ENCODE measurements around the gene ST6GALNAC2. TPM values are rescaled to one million over a fixed set of nuclear protein-coding genes. Genes with fewer than 3 reads are reported as not detected.
A peak's percentile ranks its signal among the peaks of the same experiment; 100 is the strongest.
"Not testable (repeated sequence)": the region's sequence is repeated elsewhere in the genome, so short reads cannot be mapped to it uniquely, and the experiment has no call there.

The ST6GALNAC2 gene
- polyA plus RNA-seq, 1 donor, result 2.3 TPM

DNA sequence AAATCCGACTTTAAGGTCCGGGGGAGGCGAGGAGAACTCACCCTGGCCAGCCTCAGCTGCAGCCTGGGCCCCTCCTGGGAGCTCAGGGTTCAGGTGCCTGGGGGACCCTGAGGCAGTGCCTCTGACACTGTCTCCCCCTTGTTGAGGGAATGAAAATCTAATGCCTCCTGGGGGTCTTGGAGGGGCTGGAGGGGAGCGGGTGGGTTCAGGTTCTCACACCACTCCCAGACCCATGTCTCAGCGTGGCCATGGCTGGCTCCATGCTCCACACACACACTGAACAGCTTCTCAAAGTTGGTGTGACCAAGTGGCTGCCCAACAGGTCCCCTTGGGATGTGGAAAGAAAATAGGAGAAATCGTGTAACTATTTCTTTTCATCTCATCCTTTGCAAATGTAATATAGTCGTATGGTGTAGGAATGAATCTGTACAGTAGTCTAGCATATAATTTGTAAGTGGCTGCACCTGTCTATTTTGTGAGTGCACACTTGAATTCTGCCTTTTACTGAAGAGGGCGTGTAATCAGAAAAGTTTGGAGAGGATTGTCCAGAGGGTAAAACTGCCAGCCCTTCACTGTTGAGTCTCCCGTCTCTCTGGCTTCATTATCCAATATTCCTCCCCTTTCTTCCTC lies 46.6 kb downstream of the ST6GALNAC2 start:
- DNase-seq, result no peak

DNA sequence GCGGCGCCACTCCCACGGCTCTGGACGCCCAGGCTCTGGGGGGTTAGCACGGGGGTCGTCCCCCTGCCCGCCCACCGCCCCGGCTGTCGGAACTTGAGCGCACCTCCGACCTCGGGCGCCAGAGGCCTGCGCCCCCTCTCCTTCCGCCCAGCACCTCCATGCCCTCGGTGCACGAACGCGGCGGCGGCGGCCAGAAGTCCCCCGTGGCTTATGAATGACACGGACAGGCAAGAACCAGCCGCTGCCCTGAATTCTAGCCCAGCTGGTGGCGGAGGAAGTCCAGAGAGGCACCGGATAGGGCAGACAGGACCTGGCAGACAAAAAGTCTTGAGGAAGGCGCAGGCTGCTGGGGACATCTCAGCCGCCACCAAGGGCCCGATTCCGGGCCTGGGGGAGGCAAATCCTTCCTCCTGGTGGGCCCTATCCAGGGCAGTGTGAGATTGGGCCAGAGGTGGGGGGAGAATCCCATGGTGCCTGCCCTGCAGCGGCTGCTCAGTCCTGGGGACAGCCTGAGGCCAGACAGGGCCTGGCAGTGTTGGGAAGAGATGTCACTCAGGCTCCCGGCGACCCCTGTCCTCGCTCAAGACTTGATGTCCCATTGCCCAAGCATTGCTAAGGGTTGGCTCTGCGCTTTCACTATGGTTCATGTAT lies 47.3 kb downstream of the ST6GALNAC2 start:
- no peak for DNase-seq

DNA sequence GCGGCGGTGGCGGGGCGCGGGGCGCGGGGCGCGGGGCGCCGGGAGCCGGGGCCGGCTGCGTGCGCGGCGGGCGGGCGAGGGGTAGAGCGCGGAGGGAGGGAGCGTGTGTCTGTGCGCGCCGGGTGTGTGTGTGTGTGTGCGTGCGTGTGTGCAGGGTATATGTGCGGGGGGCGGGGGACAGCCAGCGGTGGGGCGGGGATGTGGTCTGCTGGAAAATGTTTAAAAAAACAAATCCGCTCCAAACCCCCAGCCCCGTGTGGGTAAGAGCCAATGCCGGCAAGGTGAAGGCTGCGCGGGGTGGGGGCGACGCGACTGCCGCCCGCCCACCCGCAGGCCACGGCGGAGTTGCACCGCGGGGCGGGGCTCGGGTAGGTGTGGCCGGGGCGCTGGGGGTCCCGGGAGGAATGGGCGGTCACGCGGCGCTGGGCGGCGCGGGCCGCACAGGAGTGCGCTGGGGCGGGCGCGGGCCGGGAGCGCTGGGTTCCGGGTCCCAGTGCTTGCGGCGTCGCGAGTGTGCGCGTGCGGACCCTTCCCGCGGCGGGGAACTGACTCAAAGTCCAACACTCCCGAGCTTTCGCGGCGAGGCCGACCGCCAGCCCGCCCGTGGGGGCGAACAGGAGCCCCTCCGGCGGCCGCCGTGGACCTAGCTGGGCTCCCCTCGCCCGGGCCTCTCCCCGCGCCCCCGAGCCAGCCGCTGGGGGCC lies 47.9 kb downstream of the ST6GALNAC2 start, which contains the start of gene CYGB:
Gene CYGB (minus strand): TSS at position 132 of the 703 bp plus-strand sequence. CDS start 167 bp downstream, outside the sequence.
- DNase-seq, result no peak

DNA sequence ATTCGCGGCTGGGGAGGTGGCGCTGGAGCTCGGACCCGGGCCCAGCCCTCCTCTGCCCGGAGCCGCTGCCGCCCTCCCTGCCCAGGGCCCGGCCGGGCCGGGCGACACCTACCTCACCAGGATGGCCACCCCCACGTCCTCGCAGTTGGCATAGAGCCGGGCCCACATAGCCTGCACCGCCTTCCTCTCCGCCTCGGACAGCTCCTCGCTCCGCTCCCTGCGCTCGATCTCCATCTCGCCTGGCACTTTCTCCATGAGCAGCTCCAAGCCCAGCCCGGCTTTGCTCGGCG lies 48.4 kb downstream of the ST6GALNAC2 start:
- DNase-seq, result no peak

DNA sequence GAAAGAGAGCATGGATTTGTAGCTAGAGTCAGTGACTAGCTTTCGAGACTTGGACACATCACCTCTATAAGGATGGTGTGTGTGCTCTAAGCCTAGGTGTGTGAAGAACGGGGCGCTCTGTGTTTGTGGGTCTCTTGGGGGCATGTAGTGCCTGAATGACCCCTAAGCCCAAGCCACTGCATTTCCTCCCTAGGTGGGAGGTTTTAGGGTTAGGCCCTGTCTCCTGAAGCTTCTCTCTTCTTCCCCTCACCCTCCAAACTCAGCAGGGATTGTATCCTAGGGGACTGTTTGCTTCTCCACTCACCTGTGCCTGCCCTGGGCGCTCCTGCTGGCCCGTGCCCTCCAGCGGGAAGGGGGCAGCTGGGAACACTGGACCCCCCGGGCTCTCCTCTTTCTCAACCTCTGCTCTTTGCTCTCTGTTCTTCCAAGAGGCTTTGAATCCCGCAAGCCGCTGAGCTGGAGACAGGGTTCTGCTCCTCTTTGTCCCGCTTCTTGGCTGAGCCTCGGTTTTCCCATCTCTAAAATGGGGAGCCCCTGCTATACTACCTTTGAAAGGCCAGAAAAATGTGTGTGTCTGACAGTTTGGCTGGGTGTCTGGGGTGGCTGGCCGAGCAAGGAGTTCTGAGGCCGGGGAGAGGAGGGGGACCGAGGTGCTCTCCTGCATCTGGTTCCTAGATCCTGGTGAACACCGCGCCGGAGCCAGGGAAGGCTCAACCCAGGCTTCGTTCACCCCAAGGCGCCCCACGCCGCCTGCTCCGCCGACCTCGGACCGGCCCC lies 49.0 kb downstream of the ST6GALNAC2 start:
- no peak for DNase-seq

DNA sequence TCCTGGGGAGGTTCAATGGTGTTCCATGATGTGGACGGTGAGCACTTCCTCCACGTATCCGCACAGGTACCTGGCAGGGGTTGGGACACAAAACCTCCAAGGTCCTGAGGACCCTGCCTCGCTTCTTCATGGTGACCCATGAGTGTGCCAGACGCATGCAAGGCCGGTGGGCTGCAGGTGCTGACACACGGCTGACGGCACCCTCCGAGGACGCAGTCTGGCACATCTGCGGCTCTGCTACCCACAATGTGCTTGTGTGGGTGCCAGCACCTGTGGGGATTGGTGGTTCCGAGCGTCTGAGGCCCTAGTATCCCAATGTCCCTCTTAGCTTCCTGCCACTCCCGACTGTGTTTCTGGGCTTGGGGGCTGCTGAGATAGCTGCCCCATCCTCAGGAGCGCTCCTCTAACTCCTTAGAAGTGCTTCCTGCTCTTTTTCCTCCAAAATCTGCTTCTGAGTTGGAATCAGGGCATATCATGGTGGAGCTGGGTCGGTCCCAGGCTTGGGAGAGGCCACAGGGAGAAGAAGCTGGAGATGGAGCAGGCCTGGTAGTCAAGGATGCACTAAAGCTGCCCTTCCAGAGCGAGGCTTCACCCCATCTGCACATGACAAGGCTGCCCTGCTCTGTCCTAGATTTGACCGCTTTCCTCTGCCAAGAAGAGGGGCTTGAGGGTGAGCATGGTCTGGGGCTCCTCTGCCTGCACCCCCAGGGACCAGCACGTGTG lies 49.7 kb downstream of the ST6GALNAC2 start:
- no peak for DNase-seq

DNA sequence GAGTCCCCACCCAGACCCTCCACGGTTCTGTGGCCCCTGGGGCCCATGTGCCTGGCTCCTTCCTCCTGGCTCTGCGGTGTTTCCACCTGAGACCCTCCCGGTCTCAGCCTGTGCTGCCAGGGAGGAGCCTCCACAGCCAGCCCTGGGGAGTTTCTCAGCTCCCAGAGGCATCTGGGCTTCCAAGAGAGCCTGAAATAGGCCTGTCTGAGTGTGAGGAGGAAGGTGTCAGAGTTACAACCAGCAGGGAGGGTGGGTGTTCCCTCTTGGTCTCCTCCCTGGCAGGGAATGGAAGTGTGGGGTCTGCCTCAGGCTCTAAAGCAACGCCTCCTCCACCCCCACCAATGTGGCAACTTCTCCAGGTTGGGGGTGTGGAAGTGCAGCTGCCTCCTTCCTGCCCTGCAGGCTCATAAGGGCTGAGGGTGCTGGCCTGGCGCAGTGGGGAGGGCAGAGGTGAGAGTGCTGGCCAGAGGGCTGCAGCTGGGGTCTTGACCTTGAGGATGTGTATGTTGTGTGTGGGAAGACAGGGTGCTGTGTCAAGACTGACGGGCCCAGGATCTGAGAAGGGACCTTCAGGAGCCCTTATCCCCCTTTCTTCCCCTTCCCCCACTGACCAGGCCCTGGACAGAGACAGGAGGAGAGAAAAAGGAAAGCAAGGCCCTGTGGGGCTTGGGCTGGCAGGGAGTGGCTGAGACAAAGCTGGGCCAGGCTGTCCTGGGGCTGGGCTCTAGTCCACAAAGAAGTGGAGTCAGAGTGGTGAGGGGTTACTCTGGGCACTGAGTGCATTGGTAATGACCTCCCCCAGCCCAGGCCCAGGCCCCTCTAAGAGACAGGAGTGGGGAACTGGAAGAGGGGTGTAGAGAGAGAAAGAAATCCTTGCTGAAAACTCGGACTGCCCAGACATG lies 50.6 kb downstream of the ST6GALNAC2 start:
- DNase-seq, result no peak

DNA sequence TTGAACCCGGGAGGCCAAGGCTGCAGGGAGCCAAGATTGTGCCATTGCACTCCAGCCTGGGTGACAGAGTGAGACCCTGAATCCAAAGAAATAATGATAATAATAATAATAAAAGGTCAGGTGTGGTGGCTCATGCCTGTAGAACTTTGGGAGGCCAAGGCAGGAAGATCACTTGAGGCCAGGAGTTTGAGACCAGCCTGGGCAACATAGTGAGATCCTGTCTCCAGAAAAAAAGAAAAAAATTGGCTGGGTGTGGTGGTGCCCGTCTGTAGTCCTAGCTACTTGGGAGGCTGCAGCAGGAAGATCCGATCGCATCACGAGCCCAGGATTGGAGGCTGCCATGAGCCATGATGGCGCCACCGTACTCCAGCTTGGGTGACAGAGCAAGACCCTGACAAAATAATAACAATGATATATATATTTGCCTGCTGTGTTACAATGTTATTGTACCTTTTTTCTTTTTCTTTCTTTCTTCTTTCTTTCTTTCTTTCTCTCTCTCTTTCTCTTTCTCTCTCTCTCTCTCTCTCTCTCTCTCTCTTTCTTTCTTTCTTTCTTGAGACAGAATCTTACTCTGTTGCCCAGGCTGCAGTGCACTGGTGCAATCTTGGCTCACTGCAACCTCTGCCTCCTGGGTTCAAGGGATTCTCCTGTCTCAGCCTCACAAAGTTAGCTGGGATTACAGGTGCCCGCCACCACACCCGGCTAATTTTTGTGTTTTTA lies 51.9 kb downstream of the ST6GALNAC2 start:
- DNase-seq, result not testable (repeated sequence)

DNA sequence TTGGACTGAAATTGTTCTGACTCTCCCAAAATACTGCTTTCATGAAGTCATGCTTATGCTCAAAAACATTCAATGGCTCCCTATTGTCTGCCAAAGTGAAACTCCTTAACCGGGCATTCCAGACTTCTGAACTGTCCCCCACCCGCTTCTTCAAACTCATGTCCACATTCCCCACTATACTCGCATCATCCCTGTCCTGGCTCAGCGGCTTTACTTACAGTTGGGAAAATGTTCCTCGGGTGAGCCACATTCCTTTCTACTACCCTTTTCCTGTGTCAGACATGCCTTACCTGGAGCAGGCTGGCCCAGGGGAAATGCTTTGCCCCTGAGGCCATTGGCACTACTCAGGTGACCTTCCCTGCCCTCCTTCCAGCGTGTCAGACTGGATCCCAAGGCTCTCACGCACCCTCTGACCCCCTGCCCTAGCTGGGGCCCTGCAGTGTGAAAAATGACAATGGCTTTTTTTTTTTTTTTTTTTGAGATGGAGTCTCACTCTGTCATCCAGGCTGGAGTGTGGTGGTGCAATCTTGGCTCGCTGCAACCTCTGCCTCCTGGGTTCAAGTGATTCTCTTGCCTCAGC lies 53.5 kb downstream of the ST6GALNAC2 start:
- DNase-seq, result no peak

DNA sequence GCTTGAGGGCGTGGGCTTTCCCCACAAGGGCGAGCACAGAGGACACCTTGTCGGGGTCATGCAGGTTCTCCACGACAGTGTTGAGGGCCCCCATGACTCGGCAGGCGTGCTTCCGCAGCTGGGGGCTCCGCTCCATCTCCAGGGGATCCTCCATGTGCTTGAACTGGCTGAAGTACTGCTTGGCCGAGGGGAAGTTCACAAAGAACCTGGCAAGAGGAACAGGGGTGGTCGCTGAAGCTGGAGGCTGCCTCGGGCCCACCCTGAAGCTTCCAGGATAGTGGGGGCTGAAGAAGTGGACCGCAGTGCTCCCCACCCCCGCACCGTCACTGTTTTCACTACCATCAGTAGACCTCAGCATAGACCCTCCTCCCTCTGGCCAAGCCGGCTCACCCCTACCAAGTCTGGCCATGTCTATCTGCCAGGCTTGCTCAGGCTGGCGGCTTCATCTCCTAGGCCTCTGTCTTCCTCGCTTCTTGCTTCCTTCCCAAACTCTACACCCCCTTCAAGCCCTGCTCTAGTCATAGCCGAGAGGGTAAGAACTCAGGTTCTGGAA lies 54.1 kb downstream of the ST6GALNAC2 start:
- no peak for DNase-seq

DNA sequence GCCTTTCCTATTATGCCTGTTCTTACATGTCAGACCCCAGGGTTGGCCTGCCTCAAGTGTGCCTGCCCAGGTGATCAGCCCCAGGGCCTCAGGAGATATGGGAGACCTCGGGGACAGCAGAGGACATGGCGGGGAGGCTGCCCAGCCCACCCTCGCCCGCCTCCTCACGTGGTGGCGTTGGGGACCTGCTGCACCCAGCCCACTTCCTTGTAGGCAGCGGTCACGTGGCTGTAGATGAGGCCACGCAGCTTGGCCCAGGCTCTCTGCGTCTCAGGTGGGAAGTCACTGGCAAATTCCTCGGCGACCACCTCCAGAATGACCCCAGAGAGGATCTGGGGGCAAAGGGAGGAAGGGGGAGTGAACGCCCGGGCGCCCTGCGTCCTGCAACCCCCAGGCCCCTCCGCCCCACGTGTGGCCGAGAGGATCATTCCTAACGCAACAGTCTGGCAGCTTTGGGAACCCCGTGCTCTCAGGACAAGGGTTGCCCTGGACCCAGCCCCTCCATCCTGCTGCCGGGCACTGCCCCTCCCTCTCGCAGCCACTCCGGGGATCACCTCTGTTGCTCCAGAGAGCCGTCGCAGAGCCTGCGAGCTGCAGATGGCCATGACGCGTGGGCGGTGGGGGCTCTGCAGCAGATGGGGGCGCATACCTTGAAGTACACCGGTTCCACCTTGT lies 54.7 kb downstream of the ST6GALNAC2 start:
- no peak for DNase-seq

DNA sequence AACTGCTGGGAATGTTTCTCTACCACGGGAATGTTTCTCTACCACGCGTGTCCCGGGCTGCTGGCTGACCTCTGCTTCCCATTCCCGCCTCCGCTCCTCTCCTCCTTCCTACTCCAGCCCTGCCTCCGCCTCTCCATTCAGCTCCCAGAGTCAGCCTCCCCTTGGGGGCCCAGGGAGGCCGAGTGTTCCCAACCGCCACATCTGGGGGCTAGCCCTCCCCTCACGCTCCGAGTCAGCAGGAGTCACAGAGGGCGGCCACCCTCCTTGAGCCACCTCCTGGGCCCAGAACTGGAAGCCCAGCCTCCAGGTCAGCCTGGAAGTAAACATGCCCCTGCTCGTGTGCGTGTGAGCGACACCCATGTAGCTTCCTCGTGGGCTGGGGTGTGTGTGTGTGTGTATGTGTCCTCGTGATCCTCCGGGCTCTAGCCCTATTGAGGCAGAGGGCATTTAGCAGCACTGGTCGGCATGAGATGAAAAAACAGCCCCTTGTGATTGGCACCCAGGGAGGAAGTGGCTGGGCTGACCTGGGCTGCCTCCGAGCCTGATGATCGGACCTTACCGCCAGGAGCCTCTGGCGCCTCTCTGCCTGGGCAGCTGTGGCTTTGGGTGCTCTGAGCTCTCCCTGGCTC lies 55.5 kb downstream of the ST6GALNAC2 start:
- peak; percentile 83 for DNase-seq

DNA sequence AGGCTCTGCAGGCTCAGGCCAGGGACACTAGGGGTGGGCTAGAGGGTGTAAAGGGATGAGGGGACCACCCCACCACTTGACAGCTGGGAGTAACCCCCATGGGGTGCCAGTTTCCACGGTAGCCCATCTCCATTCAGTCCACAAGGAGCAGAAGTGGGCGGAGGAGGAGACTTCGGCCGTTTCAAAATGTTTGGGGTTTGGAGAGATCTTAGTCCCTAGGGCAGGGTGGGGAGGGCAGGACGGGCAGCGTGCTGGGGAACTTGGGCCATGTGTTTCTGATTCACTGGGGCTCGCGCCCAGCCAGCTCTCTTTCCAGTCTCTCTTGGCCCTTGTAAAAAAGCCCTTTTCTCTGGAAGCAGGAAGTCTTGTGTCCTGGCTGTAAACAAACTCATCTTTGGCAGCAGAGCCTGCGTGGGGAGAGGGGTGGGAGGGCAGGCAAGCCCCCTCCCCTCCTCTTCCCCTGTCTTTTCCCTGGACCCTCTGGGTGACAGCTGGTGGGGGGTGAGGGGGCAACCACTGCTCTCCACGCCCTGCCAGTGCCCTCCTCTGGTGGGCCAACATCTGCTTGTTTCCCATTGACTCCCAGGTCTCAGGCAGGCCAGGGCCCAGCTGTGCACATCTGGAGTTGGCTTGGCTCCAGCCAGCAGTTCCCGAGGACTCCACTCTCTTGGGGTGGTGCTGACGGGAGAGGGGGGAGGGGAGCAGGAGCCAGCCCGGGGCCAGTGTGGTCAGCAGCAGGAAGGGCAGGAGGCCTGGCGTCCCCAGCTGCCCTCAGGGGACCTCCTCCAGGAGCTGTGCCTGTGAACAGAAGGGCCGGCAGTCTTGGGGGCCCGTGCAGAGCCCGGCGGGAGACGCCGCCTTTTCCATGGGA lies 56.2 kb downstream of the ST6GALNAC2 start:
- DNase-seq, result peak; percentile 88

DNA sequence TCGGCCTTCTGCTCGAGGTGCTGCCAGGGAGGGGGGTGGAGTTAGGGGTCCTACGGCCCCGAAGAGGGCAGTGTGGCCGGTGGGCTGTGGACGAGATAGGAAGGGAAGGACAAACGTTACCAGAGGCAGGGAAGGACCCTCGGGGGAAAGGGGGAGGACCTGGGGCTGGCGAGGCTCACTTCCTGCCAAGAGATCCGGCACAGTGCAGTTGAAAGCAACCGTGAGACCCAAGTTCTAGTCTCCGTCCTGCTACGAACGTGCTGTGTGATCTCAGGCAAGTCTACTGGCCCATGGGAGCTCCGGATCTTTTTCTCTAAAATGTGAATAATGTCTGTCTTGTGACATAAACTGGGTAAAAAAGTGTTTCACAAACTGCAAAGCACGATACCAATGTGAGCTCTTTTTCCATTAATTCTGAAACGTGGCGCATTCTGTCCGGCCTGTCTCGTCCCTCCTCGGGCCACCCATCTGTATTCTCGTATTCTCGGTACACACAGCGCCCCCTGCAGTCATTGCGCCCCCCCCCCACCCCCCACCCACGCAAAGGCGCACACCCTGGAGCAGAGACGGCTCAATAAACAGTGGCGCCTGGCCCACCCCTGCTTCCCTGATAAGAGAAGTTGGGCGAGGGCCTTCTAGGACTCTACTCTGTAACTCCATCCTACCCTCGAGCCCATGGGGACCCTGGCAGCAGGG lies 57.0 kb downstream of the ST6GALNAC2 start:
- no peak for DNase-seq

DNA sequence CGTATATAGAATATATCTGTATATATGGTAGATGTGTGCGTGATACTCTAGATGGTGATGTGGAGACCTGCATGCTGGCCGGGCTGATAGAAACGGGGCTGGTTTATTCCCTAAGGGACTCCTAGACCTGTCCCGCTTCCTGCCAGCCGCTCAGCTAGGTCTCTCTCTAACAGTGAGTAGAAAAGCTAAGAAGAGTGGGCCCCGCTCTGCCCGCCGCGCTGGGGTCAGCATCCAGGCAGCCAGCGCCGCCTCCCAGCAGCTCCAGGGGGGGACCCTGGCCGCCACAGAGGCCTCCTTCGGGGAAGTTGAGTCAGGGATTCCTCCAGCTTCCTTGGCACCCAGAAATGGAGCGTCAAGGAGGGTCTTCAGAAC lies 57.5 kb downstream of the ST6GALNAC2 start:
- no peak for DNase-seq

DNA sequence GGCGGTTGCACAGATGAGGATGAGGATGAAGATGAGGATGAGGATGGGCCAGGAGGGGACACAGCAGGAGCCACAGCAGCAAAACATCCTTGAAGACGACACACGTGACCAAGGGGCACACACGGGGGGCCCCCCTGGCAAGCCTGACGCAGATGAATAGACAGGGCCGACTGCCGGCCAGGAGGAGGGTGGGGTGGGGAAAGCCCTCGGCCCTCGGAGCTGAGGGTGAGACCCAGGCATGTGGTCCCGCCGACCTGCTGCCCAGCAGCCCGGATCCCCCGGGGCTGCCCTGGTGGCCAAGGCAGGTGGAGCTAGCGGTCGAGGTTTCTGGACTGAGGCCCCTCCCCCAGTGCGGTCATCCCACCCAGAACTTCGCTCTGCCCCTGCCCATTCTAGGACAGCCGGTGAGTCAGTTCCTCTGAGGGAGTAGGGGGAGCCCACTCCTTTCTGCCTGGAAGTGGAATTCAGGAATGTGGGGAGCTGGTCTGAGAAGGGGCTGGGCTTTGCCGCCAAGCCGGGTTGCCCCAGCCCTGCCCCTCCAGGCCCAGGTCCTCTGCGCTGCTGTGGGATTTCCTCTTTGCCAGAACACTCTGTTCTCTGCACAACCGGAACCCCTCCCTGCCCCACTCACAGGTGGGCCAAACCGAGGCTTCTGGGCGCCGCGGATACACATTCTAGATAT lies 58.1 kb downstream of the ST6GALNAC2 start:
- DNase-seq, result peak; percentile 54

DNA sequence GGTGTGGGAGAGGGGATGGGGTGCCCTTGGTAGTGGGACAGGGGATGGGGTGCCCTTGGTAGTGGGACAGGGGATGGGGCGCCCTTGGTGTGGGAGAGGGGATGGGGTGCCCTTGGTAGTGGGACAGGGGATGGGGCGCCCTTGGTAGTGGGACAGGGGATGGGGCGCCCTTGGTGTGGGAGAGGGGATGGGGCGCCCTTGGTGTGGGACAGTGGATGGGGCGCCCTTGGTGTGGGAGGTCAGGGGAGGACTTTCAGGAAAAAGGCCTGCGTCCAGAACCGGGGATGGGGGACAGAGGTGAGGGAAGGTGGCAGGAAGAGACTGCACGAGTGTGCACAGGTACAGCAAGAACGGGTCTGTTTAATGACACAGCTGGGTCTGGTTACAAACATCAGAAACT lies 58.6 kb downstream of the ST6GALNAC2 start:
- DNase-seq, result not testable (repeated sequence)

All from hindlimb muscle (tissue), 1 donor.